Loucy (cell line): ENCODE measurements around the gene NMUR1.

Experiments used
- H2AFZ ChIP-seq: fragments of 200-600 bp; sonication (generic); 2 replicates; pipeline ENCODE4 v1.6.0; 2016; ENCODE audit warnings: antibody characterized with exemption, mild to moderate bottlenecking, low read length, moderate library complexity
- H3F3A ChIP-seq: fragments of 200-600 bp; 2 replicates; pipeline ENCODE4 v1.6.0; 2016; ENCODE audit warnings: antibody characterized with exemption, low read depth, mild to moderate bottlenecking
- H3K27me3 ChIP-seq: fragments of 200-600 bp; sonication (generic); 2 replicates; pipeline ENCODE4 v1.6.1; 2014; ENCODE audit warnings: low read length, mild to moderate bottlenecking; ENCODE audit not compliant: insufficient read depth, poor library complexity, severe bottlenecking
- H3K36me3 ChIP-seq: fragments of 200-600 bp; sonication (generic); 2 replicates; pipeline ENCODE4 v1.6.1; 2016; ENCODE audit warnings: low read length; ENCODE audit not compliant: insufficient read depth
- H3K4me1 ChIP-seq: fragments of 200-600 bp; sonication (generic); 2 replicates; pipeline ENCODE4 v1.5.1; 2014; ENCODE audit warnings: low read length, mild to moderate bottlenecking; ENCODE audit not compliant: insufficient read depth, poor library complexity, severe bottlenecking
- H3K4me2 ChIP-seq: fragments of 200-600 bp; sonication (generic); 2 replicates; pipeline ENCODE4 v1.6.0; 2014; ENCODE audit warnings: antibody characterized with exemption, low read length, low read depth, mild to moderate bottlenecking; ENCODE audit not compliant: poor library complexity, severe bottlenecking
- H3K4me3 ChIP-seq: fragments of 200-600 bp; sonication (generic); 2 replicates; pipeline ENCODE4 v1.5.1; 2014; ENCODE audit warnings: low read length, mild to moderate bottlenecking, mixed read lengths; ENCODE audit not compliant: poor library complexity, severe bottlenecking
- H3K79me2 ChIP-seq: fragments of 200-600 bp; sonication (generic); 2 replicates; pipeline ENCODE4 v1.6.1; 2014; ENCODE audit warnings: low read length; ENCODE audit not compliant: insufficient read depth
- H3K9ac ChIP-seq: fragments of 200-600 bp; sonication (generic); 2 replicates; pipeline ENCODE4 v1.6.0; 2014; ENCODE audit warnings: mild to moderate bottlenecking, low read depth, low read length, moderate library complexity; ENCODE audit not compliant: poor library complexity, severe bottlenecking
- H3K9me2 ChIP-seq: fragments of 200-600 bp; sonication (generic); replicated peaks from 2 replicates; pipeline ENCODE4 v1.6.1; 2016; ENCODE audit warnings: low read depth, low read length, mixed read lengths
- H3K9me3 ChIP-seq: fragments of 200-600 bp; sonication (generic); 2 replicates; pipeline ENCODE4 v1.6.1; 2014; ENCODE audit warnings: mild to moderate bottlenecking, antibody characterized with exemption, low read length, low read depth; ENCODE audit not compliant: insufficient read depth
- H4K20me1 ChIP-seq: fragments of 200-600 bp; sonication (generic); 2 replicates; pipeline ENCODE4 v1.6.0; 2014; ENCODE audit warnings: antibody characterized with exemption, low read length, mild to moderate bottlenecking; ENCODE audit not compliant: insufficient read depth, poor library complexity, severe bottlenecking
- EZH2phosphoT487 ChIP-seq: fragments of 200-600 bp; IDR thresholded peaks from 2 replicates; pipeline ENCODE4 v1.6.1; 2018; ENCODE audit warnings: antibody characterized with exemption, mild to moderate bottlenecking, moderate library complexity, borderline replicate concordance
- TF ChIP-seq, protein P1 (sequence below): fragments of 200-600 bp; sonication (generic); conservative IDR thresholded peaks from 2 replicates; pipeline ENCODE4 v1.5.1; 2014; ENCODE audit warnings: mild to moderate bottlenecking, antibody characterized with exemption, low read length

The NMUR1 gene

DNA sequence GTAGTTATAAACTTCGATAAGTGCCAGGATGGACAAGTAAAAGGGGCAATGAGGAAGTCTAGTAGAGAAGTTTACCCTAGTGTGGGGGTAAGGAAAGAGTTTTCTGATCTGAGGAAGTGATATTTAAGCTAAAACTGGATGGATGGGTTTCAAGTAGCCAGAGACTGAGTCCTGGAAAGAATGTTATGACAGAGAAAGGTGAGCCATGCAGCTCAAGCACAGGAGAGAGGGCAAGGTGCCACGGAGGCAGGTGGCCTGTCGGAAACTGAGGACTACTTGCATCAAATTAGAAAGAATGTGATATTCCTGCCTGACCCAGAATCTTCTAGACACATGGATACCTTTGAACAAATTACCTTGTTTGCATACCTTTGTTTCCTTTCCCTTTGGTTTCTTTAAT is 26.5 kb downstream of the NMUR1 start:
- Histone ChIP-seq H3K4me1 (no peaks in the 10 kb centered on the region), H3K4me2 (no peak overlapping the region), H3K79me2 (no peaks in the 10 kb centered on the region), H3K36me3 (no peaks in the 10 kb centered on the region), H3K9ac (no peak overlapping the region), H2AFZ (no peak overlapping the region), H3K4me3 (no peak overlapping the region), H4K20me1 (no peaks in the 10 kb centered on the region), H3K27me3 (no peaks in the 10 kb centered on the region), H3K9me3 (no peaks in the 10 kb centered on the region), H3K9me2 (no peaks in the 10 kb centered on the region), H3F3A (no peaks in the 10 kb centered on the region)
- TF ChIP-seq, protein P1, sequence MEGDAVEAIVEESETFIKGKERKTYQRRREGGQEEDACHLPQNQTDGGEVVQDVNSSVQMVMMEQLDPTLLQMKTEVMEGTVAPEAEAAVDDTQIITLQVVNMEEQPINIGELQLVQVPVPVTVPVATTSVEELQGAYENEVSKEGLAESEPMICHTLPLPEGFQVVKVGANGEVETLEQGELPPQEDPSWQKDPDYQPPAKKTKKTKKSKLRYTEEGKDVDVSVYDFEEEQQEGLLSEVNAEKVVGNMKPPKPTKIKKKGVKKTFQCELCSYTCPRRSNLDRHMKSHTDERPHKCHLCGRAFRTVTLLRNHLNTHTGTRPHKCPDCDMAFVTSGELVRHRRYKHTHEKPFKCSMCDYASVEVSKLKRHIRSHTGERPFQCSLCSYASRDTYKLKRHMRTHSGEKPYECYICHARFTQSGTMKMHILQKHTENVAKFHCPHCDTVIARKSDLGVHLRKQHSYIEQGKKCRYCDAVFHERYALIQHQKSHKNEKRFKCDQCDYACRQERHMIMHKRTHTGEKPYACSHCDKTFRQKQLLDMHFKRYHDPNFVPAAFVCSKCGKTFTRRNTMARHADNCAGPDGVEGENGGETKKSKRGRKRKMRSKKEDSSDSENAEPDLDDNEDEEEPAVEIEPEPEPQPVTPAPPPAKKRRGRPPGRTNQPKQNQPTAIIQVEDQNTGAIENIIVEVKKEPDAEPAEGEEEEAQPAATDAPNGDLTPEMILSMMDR, result no peak
- TF ChIP-seq EZH2phosphoT487, result no peak

DNA sequence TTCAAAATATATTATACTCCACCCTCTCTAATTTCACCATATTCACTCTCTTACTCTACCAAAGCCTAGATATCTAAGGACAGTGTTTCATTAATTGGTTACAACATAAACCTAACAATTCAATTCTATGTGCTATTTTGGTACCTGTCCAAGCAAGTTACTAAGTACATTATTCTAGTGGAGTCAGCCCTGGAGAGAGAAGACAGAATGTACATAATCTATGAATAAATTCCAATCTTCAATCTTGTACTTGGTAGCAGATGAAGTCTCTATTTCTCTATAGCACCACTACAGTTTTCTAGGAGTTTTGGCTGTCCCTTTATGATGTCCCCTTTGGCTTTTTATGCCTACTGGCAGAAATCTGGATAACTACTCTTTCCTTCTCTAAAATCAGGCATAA is 27.6 kb downstream of the NMUR1 start:
- H3K9me3 ChIP-seq, result no peaks in the 10 kb centered on the region
- H2AFZ ChIP-seq, result no peak overlapping the region
- no peak overlapping the region for H3K4me2 ChIP-seq
- H3K79me2 ChIP-seq, result no peaks in the 10 kb centered on the region
- no peak overlapping the region for H3K9ac ChIP-seq
- H3K36me3 ChIP-seq, result no peaks in the 10 kb centered on the region
- H3K4me1 ChIP-seq, result no peaks in the 10 kb centered on the region
- no peak overlapping the region for H3K4me3 ChIP-seq
- no peaks in the 10 kb centered on the region for H3K27me3 ChIP-seq
- H3K9me2 ChIP-seq, result no peaks in the 10 kb centered on the region
- no peaks in the 10 kb centered on the region for H3F3A ChIP-seq
- no peaks in the 10 kb centered on the region for H4K20me1 ChIP-seq
- TF ChIP-seq EZH2phosphoT487, result no peak
- TF ChIP-seq, protein P1, result no peak

DNA sequence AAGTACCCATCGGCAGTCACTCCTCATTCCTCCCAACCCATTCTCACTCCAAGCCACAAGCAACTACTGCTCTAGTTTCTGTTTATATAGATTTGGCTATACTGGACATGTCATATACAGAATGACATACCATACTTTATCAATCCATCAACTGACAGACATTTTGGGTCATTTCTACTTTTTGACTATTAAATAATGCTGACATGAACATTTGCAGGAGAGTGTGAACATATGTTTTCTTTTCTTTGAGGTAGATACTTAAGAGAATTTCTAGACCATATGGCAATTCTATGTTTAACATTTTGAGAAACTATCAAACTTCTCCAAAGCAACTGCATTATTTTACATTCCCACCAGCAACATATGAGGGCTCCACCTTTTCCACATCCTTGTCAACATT is 32.6 kb downstream of the NMUR1 start:
- Histone ChIP-seq H3K79me2 (no peaks in the 10 kb centered on the region), H3K9me2 (no peaks in the 10 kb centered on the region), H3K4me2 (no peak overlapping the region), H3K36me3 (no peaks in the 10 kb centered on the region), H3F3A (no peaks in the 10 kb centered on the region), H2AFZ (no peak overlapping the region), H3K4me3 (no peak overlapping the region), H4K20me1 (no peaks in the 10 kb centered on the region), H3K27me3 (no peaks in the 10 kb centered on the region), H3K9me3 (no peaks in the 10 kb centered on the region), H3K4me1 (no peaks in the 10 kb centered on the region), H3K9ac (no peak overlapping the region)
- TF ChIP-seq, protein P1, result no peak
- no peak for TF ChIP-seq EZH2phosphoT487
